Activated B cell treated with CpG ODN at 0.5 μM for 24 hours (primary cell): Measurements from ENCODE around the gene MMP12. TPM values are rescaled to one million over a fixed set of nuclear protein-coding genes. Genes with fewer than 3 reads are reported as not detected.

Experiments
- ATAC-seq: fragments of 200-7000 bp; cut with Tn5 transposase; one replicate; pipeline ENCODE4 v1.10.0; 2021; ENCODE audit warnings: low read depth, mild to moderate bottlenecking, moderate library complexity
- CTCF ChIA-PET: fragments of 350-600 bp; sonication (Branson Sonifier 250); formaldehyde crosslinking; loops from one replicate; lab custom pipeline; 2021; ENCODE audit warnings: antibody characterized with exemption; lab: Charles Lee
- POLR2A ChIA-PET: fragments of 350-600 bp; sonication (Branson Sonifier 250); formaldehyde crosslinking; loops from one replicate; lab custom pipeline; 2021; ENCODE audit warnings: antibody characterized with exemption; lab: Charles Lee
- DNase-seq: peaks from one replicate; pipeline ENCODE4 v3.0.0; 2022
- H3K27ac Mint-ChIP-seq: one replicate; pipeline ENCODE4 v1.8.0; 2020; ENCODE audit warnings: mixed read lengths
- H3K27me3 Mint-ChIP-seq: one replicate; pipeline ENCODE4 v1.8.0; 2021; ENCODE audit warnings: mixed read lengths
- H3K36me3 Mint-ChIP-seq: one replicate; pipeline ENCODE4 v1.8.0; 2021; ENCODE audit warnings: low read depth, mixed read lengths
- H3K4me1 Mint-ChIP-seq: one replicate; pipeline ENCODE4 v1.8.0; 2021; ENCODE audit warnings: mixed read lengths
- H3K4me3 Mint-ChIP-seq: one replicate; pipeline ENCODE4 v1.8.0; 2020; ENCODE audit warnings: mild to moderate bottlenecking, mixed read lengths
- H3K9me3 Mint-ChIP-seq: one replicate; pipeline ENCODE4 v1.8.0; 2020; ENCODE audit warnings: mixed read lengths
- intact Hi-C: fragments of 100-400 bp; cut with micrococcal nuclease; formaldehyde crosslinking; loops from one replicate; pipeline ENCODE4 v1.15.1; 2024
- total RNA-seq: library from RNA; stranded (reverse); gene quantifications from 2 replicates; pipeline ENCODE4 v1.2.3, GENCODE V29; 2022
- TF ChIP-seq, protein P1 (sequence below): fragments of 200-600 bp; IDR thresholded peaks from one replicate; pipeline ENCODE4 v1.8.0; 2022; ENCODE audit warnings: antibody characterized with exemption, mild to moderate bottlenecking

MMP12 gene
- total RNA-seq, 1 donor from 2014 or later = not detected

DNA sequence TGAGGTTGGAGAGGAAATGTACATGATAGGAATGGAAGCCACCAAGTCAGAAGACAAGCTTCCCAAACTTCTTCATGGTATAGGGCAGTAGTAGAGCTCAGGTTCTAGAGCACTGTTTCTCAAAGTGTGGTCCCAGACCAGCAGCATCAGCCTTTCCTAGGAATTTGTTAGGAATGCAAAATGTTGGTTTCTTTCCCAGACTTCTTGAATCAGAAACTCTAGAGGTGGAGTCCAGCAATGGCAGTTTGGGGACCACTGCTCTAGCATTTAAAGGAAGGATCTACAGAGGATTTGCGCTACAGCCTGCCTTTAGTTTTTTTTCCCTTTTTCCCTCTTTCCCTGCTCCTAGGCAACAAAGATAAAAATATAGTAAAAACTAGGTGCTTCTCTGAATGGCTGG, 17.0 kb upstream of the MMP12 start:
- H3K4me3 Mint-ChIP-seq = no peak overlapping the region
- no peaks in the 10 kb centered on the region for H3K36me3 Mint-ChIP-seq
- H3K27me3 Mint-ChIP-seq = peaks cover 6% of the 10 kb centered on the region
- intact Hi-C loops = no loop called here
- H3K27ac Mint-ChIP-seq = no peak overlapping the region
- H3K9me3 Mint-ChIP-seq = peaks cover 17% of the 10 kb centered on the region
- ATAC-seq = no peak
- DNase-seq = no peak
- H3K4me1 Mint-ChIP-seq = no peaks in the 10 kb centered on the region
- ChIA-PET POLR2A (no interaction called here), CTCF (no interaction called here)
- TF ChIP-seq, protein P1, sequence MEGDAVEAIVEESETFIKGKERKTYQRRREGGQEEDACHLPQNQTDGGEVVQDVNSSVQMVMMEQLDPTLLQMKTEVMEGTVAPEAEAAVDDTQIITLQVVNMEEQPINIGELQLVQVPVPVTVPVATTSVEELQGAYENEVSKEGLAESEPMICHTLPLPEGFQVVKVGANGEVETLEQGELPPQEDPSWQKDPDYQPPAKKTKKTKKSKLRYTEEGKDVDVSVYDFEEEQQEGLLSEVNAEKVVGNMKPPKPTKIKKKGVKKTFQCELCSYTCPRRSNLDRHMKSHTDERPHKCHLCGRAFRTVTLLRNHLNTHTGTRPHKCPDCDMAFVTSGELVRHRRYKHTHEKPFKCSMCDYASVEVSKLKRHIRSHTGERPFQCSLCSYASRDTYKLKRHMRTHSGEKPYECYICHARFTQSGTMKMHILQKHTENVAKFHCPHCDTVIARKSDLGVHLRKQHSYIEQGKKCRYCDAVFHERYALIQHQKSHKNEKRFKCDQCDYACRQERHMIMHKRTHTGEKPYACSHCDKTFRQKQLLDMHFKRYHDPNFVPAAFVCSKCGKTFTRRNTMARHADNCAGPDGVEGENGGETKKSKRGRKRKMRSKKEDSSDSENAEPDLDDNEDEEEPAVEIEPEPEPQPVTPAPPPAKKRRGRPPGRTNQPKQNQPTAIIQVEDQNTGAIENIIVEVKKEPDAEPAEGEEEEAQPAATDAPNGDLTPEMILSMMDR = no peak

DNA sequence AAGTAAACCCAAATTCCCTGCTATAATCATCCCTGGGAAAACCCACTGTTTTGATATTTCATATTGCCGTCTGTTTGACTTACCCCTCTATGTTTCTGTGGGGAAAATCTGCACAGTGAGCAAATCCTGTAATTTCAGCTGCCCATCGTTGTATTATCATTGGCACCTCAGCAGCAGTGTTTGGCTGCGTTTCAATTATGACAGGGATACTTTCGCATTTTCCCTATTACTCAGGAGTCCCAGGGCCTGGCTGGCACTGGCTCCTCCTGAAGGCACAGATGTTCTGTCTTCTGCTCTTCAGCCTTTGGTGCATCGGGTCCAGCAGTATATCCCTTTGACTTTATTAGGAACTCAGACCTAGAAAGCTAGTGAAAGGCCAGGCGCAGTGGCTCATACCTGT, 12.2 kb upstream of the MMP12 start:
- ChIA-PET POLR2A (no interaction called here), CTCF (no interaction called here)
- no peak for DNase-seq
- Mint-ChIP-seq H3K4me1 (peaks cover 3% of the 10 kb centered on the region), H3K36me3 (no peaks in the 10 kb centered on the region), H3K27me3 (no peaks in the 10 kb centered on the region), H3K4me3 (no peak overlapping the region), H3K27ac (no peak overlapping the region), H3K9me3 (no peaks in the 10 kb centered on the region)
- TF ChIP-seq, protein P1 = no peak
- no peak for ATAC-seq
- intact Hi-C loops = no loop called here

DNA sequence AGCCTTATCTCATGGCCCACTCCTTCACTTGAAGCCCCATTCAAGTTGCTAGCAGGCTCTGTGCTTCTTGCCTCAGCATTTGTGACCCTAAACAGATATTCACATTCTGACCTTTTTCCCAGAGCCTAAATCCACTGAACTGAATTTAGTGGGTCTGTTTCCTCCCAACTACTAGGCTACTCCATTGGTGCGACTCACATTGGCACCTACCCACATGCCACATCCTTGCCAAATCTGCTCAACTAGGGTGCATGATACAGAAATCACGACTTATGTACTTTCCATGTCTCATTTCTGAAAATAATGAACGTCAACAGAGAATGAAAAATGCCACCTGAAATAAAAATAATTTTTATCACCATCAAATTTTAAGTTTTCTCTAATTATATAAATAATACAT, 8.4 kb upstream of the MMP12 start:
- POLR2A ChIA-PET = no interaction called here
- Mint-ChIP-seq H3K27ac (no peak overlapping the region), H3K27me3 (peaks cover 3% of the 10 kb centered on the region), H3K4me3 (no peak overlapping the region), H3K4me1 (peaks cover 3% of the 10 kb centered on the region), H3K36me3 (no peaks in the 10 kb centered on the region), H3K9me3 (no peaks in the 10 kb centered on the region)
- DNase-seq (no peak), ATAC-seq (no peak)
- intact Hi-C loops = no loop called here
- CTCF ChIA-PET = no interaction called here
- TF ChIP-seq, protein P1 = no peak

DNA sequence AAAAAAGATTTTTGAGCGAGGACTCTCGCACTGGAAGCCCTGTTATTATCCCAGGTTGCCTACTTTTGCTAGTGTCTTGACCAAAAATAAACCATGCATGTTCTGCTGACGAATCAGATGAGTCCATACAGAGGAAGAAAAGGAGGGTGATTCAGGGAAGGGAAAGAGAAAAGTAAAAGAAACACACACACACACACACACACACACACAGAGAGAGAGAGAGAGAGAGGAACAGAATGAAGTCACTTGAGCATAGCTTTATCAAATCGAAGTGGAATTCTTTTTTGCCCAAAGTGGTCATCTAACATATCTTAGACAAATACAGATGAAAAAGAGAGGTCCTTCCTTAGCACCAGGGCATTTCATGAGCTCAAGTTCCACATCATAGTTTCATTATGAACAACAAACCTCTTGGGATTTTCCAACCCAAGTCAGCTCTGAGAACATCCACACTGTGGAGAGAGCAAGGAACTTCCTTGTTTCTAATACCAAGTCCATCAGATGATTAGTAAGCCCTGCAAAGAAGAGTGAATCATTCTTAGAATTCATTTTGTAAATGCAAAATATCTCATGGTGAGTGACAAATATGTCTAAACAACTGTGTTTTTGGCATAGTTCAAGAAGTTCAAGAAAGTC, 7.7 kb upstream of the MMP12 start:
- Mint-ChIP-seq H3K27ac (no peak overlapping the region), H3K9me3 (no peaks in the 10 kb centered on the region), H3K36me3 (no peaks in the 10 kb centered on the region), H3K27me3 (peaks cover 3% of the 10 kb centered on the region), H3K4me3 (no peak overlapping the region), H3K4me1 (peaks cover 3% of the 10 kb centered on the region)
- intact Hi-C loops = no loop called here
- ATAC-seq (peak; percentile 49), DNase-seq (no peak)
- CTCF ChIA-PET = no interaction called here
- TF ChIP-seq, protein P1 = no peak
- POLR2A ChIA-PET = no interaction called here

DNA sequence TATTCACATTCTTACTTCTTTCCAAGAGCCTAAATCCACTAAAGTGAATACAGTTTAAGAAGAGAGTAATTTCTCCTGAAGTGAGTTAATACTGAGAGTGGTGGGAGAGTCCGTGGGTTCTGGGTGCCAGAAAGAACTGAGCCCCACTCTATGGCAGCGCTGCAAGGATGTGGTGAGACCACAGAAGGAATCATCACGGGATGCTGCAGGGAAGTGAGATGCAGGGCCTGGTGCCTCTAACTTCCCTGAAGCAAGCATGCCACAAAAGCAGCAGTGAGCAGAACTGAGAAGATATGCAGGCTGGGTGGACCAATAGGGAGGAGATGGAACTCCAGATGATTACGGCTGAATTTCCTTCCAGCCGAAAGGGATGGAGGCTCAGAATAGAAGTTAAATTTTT, 5.0 kb upstream of the MMP12 start:
- H3K27me3 Mint-ChIP-seq = peaks cover 3% of the 10 kb centered on the region
- intact Hi-C loops = no loop called here
- DNase-seq (no peak), ATAC-seq (no peak)
- H3K9me3 Mint-ChIP-seq = no peaks in the 10 kb centered on the region
- TF ChIP-seq, protein P1 = no peak
- POLR2A ChIA-PET = no interaction called here
- no peak overlapping the region for H3K27ac Mint-ChIP-seq
- CTCF ChIA-PET = no interaction called here
- H3K36me3 Mint-ChIP-seq = no peaks in the 10 kb centered on the region
- H3K4me3 Mint-ChIP-seq = no peak overlapping the region
- peaks cover 3% of the 10 kb centered on the region for H3K4me1 Mint-ChIP-seq
